ENCODE data around the gene CASZ1.

- TF ChIP-seq, protein P1, sequence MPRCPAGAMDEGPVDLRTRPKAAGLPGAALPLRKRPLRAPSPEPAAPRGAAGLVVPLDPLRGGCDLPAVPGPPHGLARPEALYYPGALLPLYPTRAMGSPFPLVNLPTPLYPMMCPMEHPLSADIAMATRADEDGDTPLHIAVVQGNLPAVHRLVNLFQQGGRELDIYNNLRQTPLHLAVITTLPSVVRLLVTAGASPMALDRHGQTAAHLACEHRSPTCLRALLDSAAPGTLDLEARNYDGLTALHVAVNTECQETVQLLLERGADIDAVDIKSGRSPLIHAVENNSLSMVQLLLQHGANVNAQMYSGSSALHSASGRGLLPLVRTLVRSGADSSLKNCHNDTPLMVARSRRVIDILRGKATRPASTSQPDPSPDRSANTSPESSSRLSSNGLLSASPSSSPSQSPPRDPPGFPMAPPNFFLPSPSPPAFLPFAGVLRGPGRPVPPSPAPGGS (IDR thresholded peaks at IDR 0.05): no peak
- TF ChIP-seq, protein P2, sequence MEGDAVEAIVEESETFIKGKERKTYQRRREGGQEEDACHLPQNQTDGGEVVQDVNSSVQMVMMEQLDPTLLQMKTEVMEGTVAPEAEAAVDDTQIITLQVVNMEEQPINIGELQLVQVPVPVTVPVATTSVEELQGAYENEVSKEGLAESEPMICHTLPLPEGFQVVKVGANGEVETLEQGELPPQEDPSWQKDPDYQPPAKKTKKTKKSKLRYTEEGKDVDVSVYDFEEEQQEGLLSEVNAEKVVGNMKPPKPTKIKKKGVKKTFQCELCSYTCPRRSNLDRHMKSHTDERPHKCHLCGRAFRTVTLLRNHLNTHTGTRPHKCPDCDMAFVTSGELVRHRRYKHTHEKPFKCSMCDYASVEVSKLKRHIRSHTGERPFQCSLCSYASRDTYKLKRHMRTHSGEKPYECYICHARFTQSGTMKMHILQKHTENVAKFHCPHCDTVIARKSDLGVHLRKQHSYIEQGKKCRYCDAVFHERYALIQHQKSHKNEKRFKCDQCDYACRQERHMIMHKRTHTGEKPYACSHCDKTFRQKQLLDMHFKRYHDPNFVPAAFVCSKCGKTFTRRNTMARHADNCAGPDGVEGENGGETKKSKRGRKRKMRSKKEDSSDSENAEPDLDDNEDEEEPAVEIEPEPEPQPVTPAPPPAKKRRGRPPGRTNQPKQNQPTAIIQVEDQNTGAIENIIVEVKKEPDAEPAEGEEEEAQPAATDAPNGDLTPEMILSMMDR (IDR thresholded peaks at IDR 0.05): no peak
- TF ChIP-seq EHMT2 (IDR thresholded peaks at IDR 0.05; ENCODE audit: low read depth): no peak
Measured at GRCh38 chr1:10791105-10791951, 5.1 kb downstream of the CASZ1 start.
